NT2/D1 (cell line): Measurements from ENCODE around the gene KIF7.
"Not testable (repeated sequence)": the region's sequence is repeated elsewhere in the genome, so short reads cannot be mapped to it uniquely, and the experiment has no call there.

Experiments
- SUZ12 ChIP-seq: IDR thresholded peaks from 2 replicates; pipeline ENCODE4 v1.6.1; 2011; ENCODE audit not compliant: insufficient read length, insufficient read depth; ENCODE audit errors: extremely low read depth
- YY1 ChIP-seq: IDR thresholded peaks from 2 replicates; pipeline ENCODE4 v1.6.1; 2011; ENCODE audit not compliant: insufficient read length, insufficient read depth
- ZNF274 ChIP-seq: IDR thresholded peaks from 2 replicates; pipeline ENCODE4 v1.6.1; 2011; ENCODE audit warnings: mild to moderate bottlenecking, low read depth, low read length

DNA sequence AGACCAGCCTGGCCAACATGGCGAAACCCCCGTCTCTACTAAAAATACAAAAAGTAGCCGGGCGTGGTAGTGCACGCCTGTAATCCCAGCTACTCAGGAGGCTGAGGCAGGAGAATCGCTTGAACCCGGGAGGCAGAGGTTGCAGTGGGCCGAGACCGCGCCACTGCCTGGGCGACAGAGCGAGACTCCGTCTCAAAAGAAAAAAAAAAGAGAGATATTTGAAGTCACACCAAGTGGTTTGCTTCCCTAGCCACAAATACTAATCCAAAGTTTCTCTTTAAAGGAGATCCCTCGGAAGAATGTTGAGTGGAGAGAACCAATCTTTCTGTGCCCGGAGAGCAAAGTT lies 34.6 kb upstream of the KIF7 start:
- not testable (repeated sequence) for TF ChIP-seq ZNF274, YY1, SUZ12
